ENCODE results near the gene FLAD1.

DNA sequence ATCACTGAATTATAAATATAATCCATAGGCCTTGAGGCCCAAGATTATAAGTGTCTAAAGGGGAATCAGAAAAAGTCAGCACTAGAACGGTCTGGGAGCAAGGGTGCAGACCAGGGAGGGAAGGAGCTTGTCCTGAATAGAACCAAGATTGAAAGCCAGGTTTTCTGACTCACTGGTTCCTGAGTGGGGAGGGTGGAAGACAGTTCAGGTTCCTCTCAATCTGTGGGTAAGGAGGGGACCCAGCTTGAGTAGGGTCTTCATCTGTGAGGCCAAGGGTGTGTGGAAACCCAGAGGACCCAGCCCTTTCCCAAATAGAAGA lies 11.1 kb downstream of the FLAD1 start:
- no peak for TF ChIP-seq CTCF (IDR thresholded peaks at IDR 0.05)
- TF ChIP-seq POLR2A (IDR thresholded peaks at IDR 0.05), result no peak

Data from heart left ventricle (tissue), 13 donors.